ENCODE measurements around the gene THEMIS.
"Not testable (repeated sequence)": the region's sequence is repeated elsewhere in the genome, so short reads cannot be mapped to it uniquely, and the experiment has no call there.

THEMIS gene

DNA sequence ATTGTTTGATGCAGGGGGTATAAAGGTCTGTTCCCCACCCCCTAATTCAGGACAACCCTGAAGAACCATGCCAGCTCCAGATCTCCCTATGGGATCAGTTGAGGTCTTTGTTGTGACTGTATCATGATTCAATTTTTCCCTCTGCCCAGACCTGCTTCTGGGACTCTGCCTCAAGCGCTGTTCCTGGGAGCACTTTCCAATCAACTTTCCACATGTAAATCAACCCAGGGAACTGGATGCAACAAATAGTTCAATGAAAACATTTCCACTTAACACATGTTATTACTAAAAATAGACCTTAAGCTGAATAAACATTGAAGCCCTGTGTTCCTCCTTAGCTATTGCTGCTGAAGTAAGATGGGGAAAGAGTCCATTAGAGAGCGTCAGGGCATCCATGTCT is 184.4 kb downstream of the THEMIS start:
- DNase-seq = no peak

DNA sequence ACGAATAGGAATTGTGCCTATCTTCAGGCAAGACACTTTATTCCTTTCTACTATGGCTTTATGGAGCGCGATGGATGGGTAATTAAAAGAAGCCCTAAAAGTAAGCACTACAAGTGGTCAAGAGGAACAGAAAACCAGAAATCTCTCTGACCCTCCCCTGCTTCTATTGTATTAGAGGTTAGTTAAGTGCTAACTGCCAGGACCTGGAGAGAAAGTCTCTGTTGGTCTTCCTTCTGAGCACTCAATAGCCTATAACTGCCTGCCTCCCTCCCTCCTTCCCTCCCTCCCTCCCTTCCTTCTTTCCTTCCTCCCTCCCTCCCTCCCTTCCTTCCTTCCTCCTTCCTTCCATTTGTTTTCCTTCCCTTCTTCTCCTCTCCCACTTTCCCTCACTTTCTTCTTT is 190.2 kb downstream of the THEMIS start:
- no peak for DNase-seq

DNA sequence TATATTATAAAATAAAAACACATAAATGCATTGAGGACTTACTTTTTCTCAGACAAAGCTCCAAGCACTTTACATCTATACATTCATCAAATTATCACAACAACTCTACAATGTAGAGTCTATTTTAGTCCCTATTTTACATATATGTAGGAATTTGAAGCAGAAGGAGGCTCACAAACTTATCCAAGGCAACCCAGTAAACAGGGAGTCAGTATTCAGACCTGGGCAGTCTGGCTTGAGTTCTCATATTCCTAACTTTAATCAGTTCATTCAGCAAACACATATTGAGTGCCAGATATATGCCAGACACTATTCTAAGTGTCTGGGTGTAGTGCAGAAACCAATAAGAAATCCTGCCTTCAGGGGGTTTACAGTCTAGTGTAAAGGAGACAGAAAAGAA is 194.6 kb downstream of the THEMIS start:
- DNase-seq = no peak

DNA sequence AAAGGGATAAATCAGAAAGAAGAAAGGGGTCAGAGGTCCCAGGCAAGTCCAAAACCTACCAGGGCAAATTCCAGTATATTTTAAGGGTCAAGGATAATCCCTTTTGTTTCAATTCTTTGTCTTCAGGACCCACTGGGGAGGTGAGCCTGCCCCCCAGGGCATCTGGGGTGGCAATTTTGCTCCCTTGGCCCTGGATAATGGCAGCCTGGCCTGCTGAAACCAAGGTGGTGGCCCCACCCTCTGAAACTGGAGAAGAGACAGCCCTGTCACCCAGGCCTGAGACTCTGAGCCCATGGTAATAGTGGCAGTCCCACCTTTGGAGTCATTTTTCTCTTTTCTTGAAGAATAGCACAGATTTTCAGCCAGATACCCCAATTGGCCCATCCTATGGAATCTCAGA is 205.8 kb downstream of the THEMIS start:
- DNase-seq = no peak

DNA sequence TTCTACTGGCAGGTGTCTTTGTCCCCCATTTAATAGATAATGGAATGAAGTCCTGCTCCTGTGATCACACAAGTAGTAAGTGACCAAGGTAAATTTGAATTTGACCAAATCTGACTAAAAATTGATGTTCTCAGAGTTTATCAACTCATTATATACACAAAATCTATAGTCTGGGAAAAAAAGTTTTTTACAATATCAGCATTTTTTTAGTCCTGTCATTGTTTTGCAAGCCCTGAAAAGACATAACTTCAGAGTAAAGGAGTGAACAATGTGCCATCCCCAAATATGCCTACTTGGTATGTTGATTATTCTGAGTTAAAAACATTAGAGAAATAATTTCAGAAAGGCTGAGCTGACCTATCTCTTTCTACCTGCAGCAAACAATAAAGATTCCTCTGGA is 209.7 kb downstream of the THEMIS start:
- DNase-seq = no peak

DNA sequence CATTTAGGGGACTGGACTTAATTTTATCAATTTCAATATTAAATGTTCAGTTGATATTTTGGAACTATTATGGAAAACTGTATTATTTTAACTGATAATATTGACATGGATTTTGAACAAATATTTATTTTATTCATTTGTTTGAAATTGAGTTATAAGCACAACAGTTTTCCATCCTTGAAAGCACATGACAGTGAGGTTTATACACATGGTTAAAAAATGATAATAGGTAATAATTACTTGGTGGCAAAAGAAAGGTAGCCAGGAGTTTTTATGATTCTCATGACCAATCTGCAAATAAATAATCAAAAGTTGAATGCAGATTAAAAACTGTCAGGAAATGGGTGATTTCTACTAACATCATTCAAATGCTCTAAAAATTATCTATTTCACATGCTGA is 210.3 kb downstream of the THEMIS start:
- no peak for DNase-seq

DNA sequence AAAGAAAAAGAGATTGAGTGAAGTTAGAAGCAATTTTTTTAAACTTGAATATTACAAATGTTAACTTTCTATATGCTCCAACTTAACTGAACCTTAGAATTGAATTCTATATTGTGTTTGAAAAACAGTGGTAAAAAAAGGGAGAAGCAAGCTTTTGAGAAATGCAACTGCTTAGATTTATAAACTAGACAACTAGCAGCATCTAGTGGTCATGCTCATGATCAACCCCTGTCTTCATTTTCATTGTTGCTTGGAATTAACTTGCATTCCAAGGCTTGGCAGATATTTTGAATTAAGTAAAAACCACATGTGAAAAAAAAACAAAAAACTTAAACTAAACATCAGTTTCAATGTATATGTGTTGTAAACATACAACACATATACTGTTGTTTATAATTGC is 210.8 kb downstream of the THEMIS start:
- no peak for DNase-seq

DNA sequence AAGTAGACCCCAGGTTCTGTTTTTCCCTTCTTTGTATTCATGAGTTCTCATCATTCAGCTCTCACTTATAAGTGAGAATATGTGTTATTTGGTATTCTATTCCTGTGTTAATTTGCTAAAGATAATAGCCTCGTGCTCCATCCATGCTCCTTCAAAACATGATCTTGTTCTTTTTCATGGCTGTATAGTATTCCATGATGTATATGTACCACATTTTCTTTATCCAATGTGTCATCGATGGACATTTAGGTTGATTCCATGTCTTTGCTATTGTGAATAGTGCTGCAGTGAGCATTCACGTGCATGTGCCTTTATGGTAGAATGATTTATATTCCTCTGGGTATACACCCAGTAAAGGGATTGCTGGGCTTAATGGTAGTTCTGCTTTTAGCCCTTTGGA is 213.4 kb downstream of the THEMIS start:
- DNase-seq = not testable (repeated sequence)

DNA sequence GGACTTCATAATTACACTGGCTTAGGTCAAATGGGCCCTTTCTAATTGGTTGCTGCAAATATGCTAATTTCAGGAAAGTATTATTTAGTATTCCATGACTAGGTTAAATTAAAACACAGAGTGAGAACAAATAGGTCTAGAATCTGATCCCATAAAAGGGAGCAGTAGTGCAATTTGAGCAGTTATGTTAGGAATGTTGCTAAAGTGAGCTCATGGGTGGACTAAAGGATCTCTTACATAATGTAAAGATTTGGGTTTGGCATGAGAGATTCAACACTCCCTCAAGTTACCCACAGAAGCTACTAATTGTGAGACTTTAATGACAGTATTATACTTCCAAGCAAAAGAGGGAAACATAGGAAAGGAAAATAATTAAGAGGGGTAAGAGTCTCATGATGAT is 214.8 kb downstream of the THEMIS start:
- no peak for DNase-seq

DNA sequence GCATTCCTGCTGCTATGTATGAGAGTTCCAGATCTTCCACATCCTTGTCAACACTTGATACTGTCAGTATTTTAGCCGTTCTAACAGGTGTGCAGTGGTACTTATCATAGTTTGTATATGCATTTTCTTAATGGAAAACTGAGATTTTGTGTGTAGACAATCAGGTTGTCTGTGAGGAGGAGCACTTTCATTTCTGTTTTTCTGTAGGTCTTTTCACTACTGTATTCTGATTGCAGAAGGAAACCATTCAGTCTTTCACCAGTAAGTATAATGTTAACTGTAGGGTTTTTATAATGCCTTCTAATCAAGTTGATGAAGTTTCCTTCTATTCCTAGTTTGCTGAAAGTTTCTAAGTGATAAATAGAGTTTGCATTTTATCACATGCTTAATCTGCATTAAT is 216.4 kb downstream of the THEMIS start:
- DNase-seq = no peak

Measured in activated CD4-positive, alpha-beta T cell treated with anti-CD3 and anti-CD28 coated beads for 4 hours (primary cell).